Measurements from ENCODE around the gene COLEC12.

DNA sequence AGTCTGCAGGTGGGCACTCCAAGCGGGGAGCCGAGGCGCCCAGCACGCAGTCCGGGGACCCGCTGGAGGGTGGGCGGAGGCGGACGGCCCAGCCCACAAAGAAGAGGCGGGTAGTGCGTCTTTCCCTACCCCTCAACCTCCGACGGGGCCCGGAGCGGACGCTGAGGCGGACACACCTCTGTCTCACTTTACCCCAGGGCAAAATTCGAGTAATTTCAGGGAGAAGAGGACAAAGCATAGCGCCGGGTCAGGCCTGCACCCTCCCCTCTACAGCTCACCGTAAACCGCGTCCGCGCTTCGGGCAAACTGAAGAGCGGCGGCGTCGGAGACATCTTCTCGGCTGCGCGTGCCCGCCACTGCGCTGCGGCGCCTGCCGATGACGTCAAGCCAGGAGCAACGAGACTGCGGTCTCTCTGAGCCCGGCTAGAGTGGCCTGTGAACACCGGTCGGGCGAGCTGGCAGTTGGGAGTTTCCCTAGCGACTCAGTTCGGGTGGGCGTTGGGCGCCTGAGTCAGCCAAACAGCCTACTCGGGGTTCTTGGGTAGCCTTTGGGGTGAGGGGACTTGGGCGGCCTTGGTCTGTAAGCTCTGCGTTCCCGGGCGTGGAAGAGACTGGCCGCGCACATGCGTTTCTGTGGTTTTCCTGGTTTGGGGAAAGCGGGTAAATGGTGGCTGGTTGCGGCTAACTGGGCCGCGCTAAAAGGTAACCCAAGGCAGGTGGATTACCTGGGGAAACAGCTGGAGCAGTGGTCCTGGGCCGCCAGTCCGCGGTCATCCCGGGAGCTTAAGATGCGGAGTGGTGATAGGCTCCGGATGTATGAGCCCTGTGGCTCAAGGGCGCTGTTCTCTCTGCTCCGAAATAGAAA lies 232.6 kb downstream of the COLEC12 start, which contains the start of gene THOC1:
- TF ChIP-seq, protein P1, sequence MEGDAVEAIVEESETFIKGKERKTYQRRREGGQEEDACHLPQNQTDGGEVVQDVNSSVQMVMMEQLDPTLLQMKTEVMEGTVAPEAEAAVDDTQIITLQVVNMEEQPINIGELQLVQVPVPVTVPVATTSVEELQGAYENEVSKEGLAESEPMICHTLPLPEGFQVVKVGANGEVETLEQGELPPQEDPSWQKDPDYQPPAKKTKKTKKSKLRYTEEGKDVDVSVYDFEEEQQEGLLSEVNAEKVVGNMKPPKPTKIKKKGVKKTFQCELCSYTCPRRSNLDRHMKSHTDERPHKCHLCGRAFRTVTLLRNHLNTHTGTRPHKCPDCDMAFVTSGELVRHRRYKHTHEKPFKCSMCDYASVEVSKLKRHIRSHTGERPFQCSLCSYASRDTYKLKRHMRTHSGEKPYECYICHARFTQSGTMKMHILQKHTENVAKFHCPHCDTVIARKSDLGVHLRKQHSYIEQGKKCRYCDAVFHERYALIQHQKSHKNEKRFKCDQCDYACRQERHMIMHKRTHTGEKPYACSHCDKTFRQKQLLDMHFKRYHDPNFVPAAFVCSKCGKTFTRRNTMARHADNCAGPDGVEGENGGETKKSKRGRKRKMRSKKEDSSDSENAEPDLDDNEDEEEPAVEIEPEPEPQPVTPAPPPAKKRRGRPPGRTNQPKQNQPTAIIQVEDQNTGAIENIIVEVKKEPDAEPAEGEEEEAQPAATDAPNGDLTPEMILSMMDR (IDR thresholded peaks at IDR 0.05): no peak
- no peak for TF ChIP-seq POLR2A (IDR thresholded peaks at IDR 0.05)

All from lower leg skin (tissue), 3 donors.